ACHN (cell line): Measurements from ENCODE around the gene KREMEN1.
"Not testable (repeated sequence)": the region's sequence is repeated elsewhere in the genome, so short reads cannot be mapped to it uniquely, and the experiment has no call there.

Experiments
- DNase-seq: peaks from one replicate; pipeline ENCODE4 v3.0.0-alpha.2; 2015
- in situ Hi-C: cut with HindIII; loops from 2 replicates; pipeline ENCODE4 v1.10.0; 2017; ENCODE audit warnings: low sequenced_read_pairs, low pct_ligation_motif_present, low pct_unique_long_range_greater_than_20kb

KREMEN1 gene

GRCh38 chr22:29072979-29073617 is at the start of gene KREMEN1:
TSS of gene KREMEN1 (plus strand) at chr22:29073035. CDS start at chr22:29073131, 96 bp downstream.
- in situ Hi-C loops = no loop called here
- DNase-seq = no peak

GRCh38 chr22:29023172-29023796 is 49.6 kb upstream of the KREMEN1 start:
- no peak for DNase-seq
- in situ Hi-C loops = no loop called here

- DNase-seq = no peak
- in situ Hi-C loops = no loop called here
These were observed 46.3 kb upstream of the KREMEN1 start for GRCh38 chr22:29026579-29026978.

- DNase-seq = no peak
- in situ Hi-C loops = no loop called here
These were observed 44.4 kb upstream of the KREMEN1 start for GRCh38 chr22:29028468-29028867.

GRCh38 chr22:29029202-29030000 is 43.4 kb upstream of the KREMEN1 start:
- no peak for DNase-seq
- in situ Hi-C loops = no loop called here

GRCh38 chr22:29030016-29030617 is 42.7 kb upstream of the KREMEN1 start:
- peak; percentile 30 for DNase-seq
- in situ Hi-C loops = no loop called here

GRCh38 chr22:29030618-29031226 is 42.1 kb upstream of the KREMEN1 start:
- peak; percentile 91 for DNase-seq
- in situ Hi-C loops = no loop called here

- DNase-seq = peak; percentile 97
- in situ Hi-C loops = no loop called here
These were observed 41.4 kb upstream of the KREMEN1 start for GRCh38 chr22:29031227-29032011.

- in situ Hi-C loops = no loop called here
- peak; percentile 25 for DNase-seq
These were observed 40.8 kb upstream of the KREMEN1 start for GRCh38 chr22:29032014-29032475.

GRCh38 chr22:29032584-29032983 is 40.3 kb upstream of the KREMEN1 start:
- in situ Hi-C loops = no loop called here
- peak; percentile 33 for DNase-seq

GRCh38 chr22:29037340-29037932 is 35.4 kb upstream of the KREMEN1 start:
- no peak for DNase-seq
- in situ Hi-C loops = no loop called here

GRCh38 chr22:29039148-29039547 is 33.7 kb upstream of the KREMEN1 start:
- in situ Hi-C loops = no loop called here

GRCh38 chr22:29039684-29040083 is 33.2 kb upstream of the KREMEN1 start:
- DNase-seq, in situ Hi-C loops: not testable (repeated sequence)

More at GRCh38 chr22:29039148-29039547, 33.7 kb upstream of the KREMEN1 start:
- no peak for DNase-seq

GRCh38 chr22:29040385-29041275 is 32.2 kb upstream of the KREMEN1 start:
- DNase-seq = peak; percentile 73
- in situ Hi-C loops = no loop called here

GRCh38 chr22:29041408-29041807 is 31.4 kb upstream of the KREMEN1 start:
- in situ Hi-C loops = no loop called here
- DNase-seq = no peak

- in situ Hi-C loops = no loop called here
- DNase-seq = peak; percentile 61
These were observed 28.8 kb upstream of the KREMEN1 start for GRCh38 chr22:29043906-29044575.
